Type B pancreatic cell (in vitro differentiated cells): ENCODE data around the gene RASSF8. TPM values are rescaled to one million over a fixed set of nuclear protein-coding genes. Genes with fewer than 3 reads are reported as not detected.
A peak's percentile ranks its signal among the peaks of the same experiment; 100 is the strongest.

Experiments used
- DNase-seq: peaks from one replicate; pipeline ENCODE4 v3.0.0; 2021; ENCODE audit warnings: mixed read lengths; ENCODE audit not compliant: unreplicated experiment; ENCODE audit errors: extremely low spot score
- H3K27ac Mint-ChIP-seq: 2 replicates; pipeline ENCODE4 v1.8.0; 2021; ENCODE audit warnings: mild to moderate bottlenecking, mixed read lengths
- H3K27me3 Mint-ChIP-seq: 2 replicates; pipeline ENCODE4 v1.8.0; 2021; ENCODE audit warnings: mixed read lengths
- H3K36me3 Mint-ChIP-seq: 2 replicates; pipeline ENCODE4 v1.8.0; 2021; ENCODE audit warnings: mixed read lengths
- H3K4me1 Mint-ChIP-seq: one replicate; pipeline ENCODE4 v1.8.0; 2021; ENCODE audit warnings: mixed read lengths; ENCODE audit not compliant: unreplicated experiment
- H3K4me3 Mint-ChIP-seq: 2 replicates; pipeline ENCODE4 v1.8.0; 2021; ENCODE audit warnings: mild to moderate bottlenecking, mixed read lengths
- H3K9me3 Mint-ChIP-seq: 2 replicates; pipeline ENCODE4 v1.8.0; 2021; ENCODE audit warnings: mixed read lengths
- CTCF ChIP-seq: fragments of 200-600 bp; sonication (generic); conservative IDR thresholded peaks from 2 replicates; pipeline ENCODE4 v1.5.0; 2021; ENCODE audit warnings: antibody characterized with exemption, mild to moderate bottlenecking
- total RNA-seq: library from RNA; stranded (reverse); gene quantifications from 2 replicates; pipeline ENCODE4 v1.2.1, GENCODE V29; 2021; ENCODE audit warnings: low replicate concordance

RASSF8 gene
- total RNA-seq, 1 donor from 2014 or later: 46.3 TPM

GRCh38 chr12:26011099-26011498, 52.6 kb downstream of the RASSF8 start:
- TF ChIP-seq CTCF: no peak
- no peak overlapping the region for H3K27ac Mint-ChIP-seq

GRCh38 chr12:26014085-26014484, 55.6 kb downstream of the RASSF8 start:
- no peak overlapping the region for H3K27ac Mint-ChIP-seq
- peaks cover 5% of the 10 kb centered on the region for H3K36me3 Mint-ChIP-seq
- H3K9me3 Mint-ChIP-seq: no peaks in the 10 kb centered on the region
- no peaks in the 10 kb centered on the region for H3K27me3 Mint-ChIP-seq
- no peak overlapping the region for H3K4me3 Mint-ChIP-seq
- no peak for DNase-seq
- peaks cover 13% of the 10 kb centered on the region for H3K4me1 Mint-ChIP-seq
- TF ChIP-seq CTCF: no peak

More at GRCh38 chr12:26011099-26011498, 52.6 kb downstream of the RASSF8 start:
- Mint-ChIP-seq H3K36me3 (peaks cover 22% of the 10 kb centered on the region), H3K4me1 (peaks cover 13% of the 10 kb centered on the region), H3K9me3 (no peaks in the 10 kb centered on the region), H3K4me3 (no peak overlapping the region), H3K27me3 (no peaks in the 10 kb centered on the region)
- DNase-seq: no peak

GRCh38 chr12:26016516-26016915, 58.0 kb downstream of the RASSF8 start:
- no peak for DNase-seq
- Mint-ChIP-seq H3K4me1 (no peaks in the 10 kb centered on the region), H3K27me3 (no peaks in the 10 kb centered on the region), H3K27ac (no peak overlapping the region), H3K36me3 (no peaks in the 10 kb centered on the region), H3K9me3 (no peaks in the 10 kb centered on the region), H3K4me3 (no peak overlapping the region)
- no peak for TF ChIP-seq CTCF

GRCh38 chr12:26017484-26018211, 59.2 kb downstream of the RASSF8 start:
- Mint-ChIP-seq H3K27ac (no peak overlapping the region), H3K4me3 (no peak overlapping the region), H3K27me3 (no peaks in the 10 kb centered on the region), H3K9me3 (no peaks in the 10 kb centered on the region), H3K4me1 (no peaks in the 10 kb centered on the region), H3K36me3 (peaks cover 5% of the 10 kb centered on the region)
- TF ChIP-seq CTCF: peak; percentile 74
- no peak for DNase-seq

GRCh38 chr12:26018926-26019325, 60.4 kb downstream of the RASSF8 start:
- H3K36me3 Mint-ChIP-seq: peaks cover 8% of the 10 kb centered on the region
- no peaks in the 10 kb centered on the region for H3K27me3 Mint-ChIP-seq
- TF ChIP-seq CTCF: no peak
- H3K4me3 Mint-ChIP-seq: no peak overlapping the region
- no peaks in the 10 kb centered on the region for H3K9me3 Mint-ChIP-seq
- H3K4me1 Mint-ChIP-seq: no peaks in the 10 kb centered on the region
- H3K27ac Mint-ChIP-seq: no peak overlapping the region
- DNase-seq: no peak

- H3K9me3 Mint-ChIP-seq: no peaks in the 10 kb centered on the region
- H3K27ac Mint-ChIP-seq: no peak overlapping the region
- H3K27me3 Mint-ChIP-seq: no peaks in the 10 kb centered on the region
- H3K4me1 Mint-ChIP-seq: no peaks in the 10 kb centered on the region
- no peak overlapping the region for H3K4me3 Mint-ChIP-seq
- peaks cover 14% of the 10 kb centered on the region for H3K36me3 Mint-ChIP-seq
- no peak for DNase-seq
- TF ChIP-seq CTCF: no peak
Observed at GRCh38 chr12:26021534-26021933, 63.1 kb downstream of the RASSF8 start.
